Dedifferentiated amniotic fluid mesenchymal stem cell (primary cell): Measurements from ENCODE around the gene STK4.

ENCODE experiments used
- DNase-seq: peaks from one replicate; pipeline ENCODE4 v3.0.0-alpha.2; 2016; ENCODE audit errors: extremely low spot score

STK4 gene

DNA sequence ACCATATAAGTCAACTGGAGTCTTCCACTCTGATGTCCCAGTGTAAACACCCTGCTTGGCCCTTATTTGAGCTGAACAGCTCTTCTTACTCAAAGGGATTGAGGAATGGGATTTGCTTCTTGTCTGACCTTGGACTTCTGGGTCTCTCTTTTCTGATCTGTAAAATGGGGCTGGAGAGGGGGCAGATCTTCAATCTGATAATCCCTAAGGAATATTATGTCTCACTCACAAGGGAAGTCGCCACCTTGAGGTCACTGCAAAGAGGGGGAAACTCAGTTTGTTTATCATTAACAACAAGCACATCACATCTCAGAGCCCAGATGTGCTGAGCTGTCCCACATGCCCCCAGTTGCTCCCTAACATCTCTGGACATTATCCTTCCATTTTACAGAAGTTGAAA is 119.6 kb downstream of the STK4 start:
- no peak for DNase-seq

DNA sequence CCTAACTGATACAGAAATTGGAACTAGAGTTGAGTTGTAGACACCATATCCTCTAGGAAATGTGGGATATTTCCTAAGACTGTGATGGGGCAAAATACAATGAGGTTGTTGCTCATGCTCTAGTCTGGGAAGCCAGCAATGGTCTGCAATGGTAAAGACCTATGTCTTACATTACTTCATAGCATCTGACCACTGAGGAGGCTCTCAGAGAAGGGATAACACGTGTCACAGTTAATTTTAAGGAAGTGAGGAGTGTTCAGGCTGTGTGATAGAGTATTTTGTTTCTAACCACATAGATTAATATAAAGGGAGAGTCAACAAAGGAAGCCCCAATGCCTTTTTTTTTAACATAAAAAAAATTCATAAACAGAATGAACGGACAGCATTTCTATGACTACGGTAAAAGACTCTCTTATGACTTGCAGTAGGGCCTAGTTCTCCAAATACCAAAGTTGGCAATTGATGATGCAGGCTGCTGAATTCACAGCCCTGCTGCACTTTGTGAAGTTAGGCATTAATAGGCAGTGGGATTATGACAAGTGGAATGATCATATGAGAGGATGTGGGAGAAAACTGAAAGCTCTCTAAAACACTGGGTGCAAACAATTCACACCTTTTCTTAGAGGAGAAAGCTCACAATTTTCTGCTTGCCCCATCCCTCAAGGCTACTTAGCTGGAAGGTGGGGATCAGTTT is 120.9 kb downstream of the STK4 start:
- no peak for DNase-seq

DNA sequence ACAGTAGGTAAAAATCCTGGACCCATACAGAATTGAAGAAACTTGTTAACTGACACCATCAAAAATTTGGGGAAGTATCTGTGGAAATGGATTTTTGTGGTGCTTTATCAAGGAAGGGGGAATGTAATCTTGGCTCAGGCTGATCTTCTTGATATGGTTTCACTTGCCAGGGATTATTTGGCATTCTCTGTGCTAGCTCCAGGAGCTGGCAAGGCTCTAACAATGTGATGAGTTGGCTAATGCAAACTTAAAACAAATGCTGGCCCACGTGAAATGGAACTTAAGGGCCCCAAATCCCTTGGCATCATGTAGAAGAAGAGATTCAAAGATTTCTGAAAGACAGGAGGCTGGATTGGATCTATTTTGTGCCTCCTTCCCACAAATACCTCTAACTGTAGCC is 121.5 kb downstream of the STK4 start:
- peak; percentile 77 for DNase-seq

DNA sequence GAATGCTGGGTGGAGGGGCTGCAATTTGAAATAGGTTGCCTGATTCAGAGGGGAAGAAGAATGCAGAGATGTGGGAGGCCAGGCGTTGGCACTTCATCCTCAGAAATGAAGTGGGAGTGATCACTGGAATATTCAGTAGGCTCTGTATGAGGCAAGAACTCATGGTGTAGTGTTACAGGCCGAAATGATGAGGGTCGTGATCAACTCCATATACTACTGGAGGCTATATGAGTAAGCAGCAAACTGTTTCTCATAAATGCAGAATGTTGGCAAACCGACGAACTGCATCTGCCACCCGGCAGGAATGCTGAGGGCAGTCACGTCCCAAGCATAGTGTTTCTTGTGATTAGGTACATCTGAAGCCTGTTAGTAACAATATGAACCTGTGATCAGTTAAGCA is 121.9 kb downstream of the STK4 start:
- DNase-seq: peak; percentile 99

DNA sequence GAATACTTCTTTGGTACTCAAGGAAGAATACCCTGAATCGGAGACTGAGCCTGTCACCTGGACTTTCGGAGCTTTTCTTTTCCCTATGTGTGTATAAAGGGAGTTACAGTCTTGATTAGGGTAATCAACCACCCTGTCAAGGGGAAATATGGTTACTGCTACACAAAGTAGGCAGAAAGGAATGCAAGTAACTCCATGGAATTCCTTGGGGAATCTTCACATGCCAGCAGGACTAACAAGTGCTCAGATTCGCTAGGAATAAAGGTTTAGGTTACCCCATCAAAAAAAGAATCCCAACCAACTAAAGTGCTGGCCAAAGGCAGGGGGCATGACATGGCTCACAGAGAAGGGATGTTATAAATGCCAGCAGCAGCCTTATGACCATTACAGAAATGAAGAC is 124.2 kb downstream of the STK4 start:
- DNase-seq: no peak

DNA sequence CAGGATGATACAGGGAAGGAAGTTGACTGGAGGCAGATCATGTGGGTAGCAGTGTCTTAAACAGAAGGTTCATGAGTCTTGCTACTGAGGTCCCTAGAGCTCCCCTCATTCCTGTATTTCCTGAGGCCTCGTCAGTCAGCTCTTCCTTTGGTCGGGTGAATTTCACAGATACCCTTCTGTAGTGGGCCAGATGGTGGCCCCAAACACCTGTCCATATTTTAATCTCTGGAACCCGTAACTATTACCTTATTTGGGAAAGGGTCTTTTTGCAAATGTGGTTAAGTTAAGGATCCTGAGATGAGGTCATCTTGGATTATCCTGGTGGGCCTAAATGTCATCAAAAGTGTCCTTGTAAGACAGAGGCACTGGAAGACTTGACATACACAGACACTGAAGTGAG is 125.1 kb downstream of the STK4 start:
- no peak for DNase-seq

DNA sequence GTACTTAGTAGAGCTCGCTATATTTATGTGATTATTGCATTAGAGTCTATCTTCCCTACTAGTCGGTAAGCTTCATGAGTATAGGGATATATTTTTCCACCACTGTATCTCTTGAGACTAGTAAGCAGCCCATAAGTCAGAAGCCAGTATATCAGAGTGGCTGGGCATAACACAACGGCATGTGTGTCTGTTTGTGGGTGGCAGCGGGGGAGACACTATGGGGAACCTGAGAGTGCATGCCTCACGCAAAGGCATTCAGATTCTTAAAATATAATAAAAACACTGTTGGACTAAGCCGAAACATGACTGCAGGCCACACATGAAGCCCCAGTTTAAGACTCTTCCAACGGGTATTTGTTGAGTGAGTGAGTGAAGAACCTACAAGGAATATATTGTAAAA is 126.6 kb downstream of the STK4 start:
- no peak for DNase-seq

DNA sequence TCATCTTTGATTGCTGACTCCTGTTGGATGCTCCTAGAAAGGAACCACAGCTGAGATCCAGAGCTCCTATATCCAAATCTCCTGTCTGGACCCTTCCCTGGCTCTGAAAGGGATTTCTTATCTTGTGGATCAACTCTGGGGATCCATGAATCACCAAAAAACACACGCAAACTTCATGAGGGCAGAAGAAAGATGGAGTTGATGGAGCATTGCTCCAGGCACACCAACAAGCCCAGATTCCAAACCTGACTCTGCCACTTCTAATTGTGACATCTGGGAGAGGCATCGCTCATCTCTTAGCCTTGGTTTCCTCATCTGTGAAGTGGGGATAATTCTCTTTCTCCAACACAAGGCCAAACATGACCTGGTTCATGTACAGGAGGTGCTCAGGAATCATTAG is 127.9 kb downstream of the STK4 start:
- no peak for DNase-seq

DNA sequence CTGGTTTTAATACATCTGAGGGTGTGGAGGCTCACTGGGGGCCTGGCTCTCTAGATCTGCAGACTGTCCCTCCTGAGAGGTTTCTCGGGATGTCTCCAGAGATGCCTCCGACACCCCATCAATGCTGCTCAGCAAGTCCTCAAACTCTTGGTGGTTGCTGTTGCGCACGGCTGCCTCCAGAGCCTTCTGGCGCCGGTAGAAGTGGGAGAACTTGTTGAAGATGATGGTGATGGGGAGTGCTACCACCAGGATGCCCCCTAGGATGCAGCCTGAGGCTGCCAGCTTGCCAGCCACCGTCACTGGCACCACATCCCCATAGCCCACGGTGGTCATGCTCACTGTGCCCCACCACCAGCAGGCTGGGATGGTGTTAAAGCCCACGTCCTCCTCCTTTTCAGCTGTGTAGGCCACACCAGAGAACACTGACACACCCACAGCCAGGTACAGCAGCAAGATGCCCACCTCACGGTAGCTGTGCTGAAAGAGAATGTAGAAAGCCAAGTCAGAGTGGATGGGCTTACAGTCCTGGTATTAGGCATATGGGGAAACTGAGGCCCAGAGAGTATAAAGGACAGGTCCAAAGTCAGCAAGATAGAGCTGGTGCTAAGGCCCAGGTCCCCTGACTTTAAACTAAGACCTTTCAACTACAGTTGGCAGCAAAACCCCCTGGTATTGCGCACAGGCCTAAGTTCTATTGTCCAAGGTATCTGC is 128.7 kb downstream of the STK4 start:
- DNase-seq: no peak

DNA sequence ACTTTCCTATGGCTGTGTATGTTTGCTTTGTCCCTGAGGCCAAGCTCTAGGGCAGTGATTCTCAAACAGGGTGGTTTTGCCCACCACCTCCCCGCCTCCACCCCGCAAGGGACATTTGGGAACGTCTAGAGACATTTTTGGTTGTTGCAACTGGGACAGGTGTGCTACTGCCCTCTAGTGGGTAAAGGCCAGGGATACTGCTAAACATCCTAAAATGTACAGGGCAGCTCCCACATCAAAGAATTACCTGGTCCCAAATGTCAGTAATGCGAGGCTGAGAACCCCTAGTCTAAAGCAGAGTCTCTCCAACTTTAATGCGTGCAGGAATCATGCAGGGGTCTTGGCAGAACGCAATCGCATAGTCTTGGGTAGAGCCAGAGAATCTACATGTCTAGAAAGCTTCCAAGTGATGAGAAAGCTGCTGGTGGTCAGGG is 129.5 kb downstream of the STK4 start:
- DNase-seq: peak; percentile 73

DNA sequence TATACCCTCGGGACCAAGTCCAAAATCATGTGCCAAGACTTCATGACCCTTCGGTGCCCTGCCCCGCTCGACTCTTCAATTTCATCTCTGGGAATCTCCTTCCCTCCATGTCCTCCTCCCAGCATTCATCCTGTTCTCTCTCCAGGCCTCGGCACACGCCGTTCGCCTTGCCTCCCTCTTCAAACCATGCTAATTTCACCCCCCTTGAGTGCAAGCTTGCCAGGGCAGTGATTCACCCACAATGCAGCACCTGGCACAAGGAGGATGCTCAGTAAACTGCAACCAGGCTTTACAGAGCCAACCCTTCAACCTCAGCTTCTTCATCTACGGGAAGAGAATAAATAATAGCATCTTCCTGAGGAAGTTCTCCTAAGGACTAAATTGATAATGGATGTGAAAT is 130.5 kb downstream of the STK4 start:
- no peak for DNase-seq

DNA sequence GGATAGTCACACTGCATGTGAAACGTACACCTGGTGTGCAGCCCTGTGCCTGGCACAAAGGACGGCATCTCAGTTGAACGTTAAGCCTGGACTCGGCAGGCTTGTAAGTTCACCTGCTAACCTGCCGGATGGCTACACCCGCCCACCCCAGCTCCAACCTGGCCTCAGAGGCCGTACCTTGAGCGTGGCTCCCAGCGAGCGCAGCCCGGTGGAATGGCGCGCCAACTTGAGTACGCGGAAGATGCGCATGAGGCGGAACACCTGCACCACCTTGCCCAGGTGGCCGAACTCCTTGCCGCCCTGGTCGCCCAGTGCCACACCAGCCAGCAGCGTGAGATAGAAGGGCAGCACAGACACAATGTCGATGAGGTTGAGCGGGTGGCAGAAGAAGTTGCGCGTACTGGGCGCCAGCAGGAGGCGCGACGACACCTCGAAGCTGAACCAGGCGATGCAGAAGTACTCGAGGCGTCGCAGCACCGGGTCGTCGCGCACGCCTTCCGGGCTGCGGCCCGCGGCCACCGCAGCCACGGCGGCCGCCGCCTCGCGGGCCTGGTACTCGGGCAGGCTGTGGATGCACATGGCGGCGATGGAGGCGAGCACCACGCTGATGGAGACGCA is 131.3 kb downstream of the STK4 start:
- no peak for DNase-seq

DNA sequence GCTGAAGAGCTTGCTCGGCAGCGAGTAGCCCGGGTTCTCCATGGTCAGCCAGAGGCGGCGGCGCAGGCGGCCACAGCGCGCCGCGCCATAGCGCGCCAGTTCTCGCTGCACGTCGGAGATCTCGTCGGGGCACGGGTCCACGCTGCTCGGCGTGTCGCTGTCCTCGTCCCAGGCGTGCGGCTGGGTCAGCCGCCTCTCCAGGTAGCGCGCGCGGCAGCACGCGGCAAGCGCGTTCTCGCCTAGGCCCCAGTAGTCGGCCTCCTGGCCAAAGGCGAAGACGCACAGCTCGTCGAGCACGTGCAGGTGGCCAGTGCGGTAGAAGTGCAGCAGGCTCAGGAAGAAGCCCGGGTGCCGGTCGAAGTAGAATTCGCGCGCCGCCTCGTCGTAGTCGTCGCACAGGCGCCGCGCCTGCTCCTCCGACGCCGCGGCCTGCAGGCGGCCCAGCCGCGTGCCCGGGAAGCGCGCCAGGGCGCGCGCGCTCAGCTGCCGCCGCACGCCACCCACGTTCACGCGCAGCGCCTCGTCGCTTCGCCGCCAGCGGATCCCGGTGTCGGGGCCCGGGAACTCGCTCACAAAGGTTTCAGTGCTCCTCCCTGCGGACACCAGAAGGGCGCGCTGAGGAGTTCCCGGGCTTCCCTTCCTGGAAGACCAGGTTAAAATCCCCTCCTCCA is 131.9 kb downstream of the STK4 start:
- DNase-seq: no peak

DNA sequence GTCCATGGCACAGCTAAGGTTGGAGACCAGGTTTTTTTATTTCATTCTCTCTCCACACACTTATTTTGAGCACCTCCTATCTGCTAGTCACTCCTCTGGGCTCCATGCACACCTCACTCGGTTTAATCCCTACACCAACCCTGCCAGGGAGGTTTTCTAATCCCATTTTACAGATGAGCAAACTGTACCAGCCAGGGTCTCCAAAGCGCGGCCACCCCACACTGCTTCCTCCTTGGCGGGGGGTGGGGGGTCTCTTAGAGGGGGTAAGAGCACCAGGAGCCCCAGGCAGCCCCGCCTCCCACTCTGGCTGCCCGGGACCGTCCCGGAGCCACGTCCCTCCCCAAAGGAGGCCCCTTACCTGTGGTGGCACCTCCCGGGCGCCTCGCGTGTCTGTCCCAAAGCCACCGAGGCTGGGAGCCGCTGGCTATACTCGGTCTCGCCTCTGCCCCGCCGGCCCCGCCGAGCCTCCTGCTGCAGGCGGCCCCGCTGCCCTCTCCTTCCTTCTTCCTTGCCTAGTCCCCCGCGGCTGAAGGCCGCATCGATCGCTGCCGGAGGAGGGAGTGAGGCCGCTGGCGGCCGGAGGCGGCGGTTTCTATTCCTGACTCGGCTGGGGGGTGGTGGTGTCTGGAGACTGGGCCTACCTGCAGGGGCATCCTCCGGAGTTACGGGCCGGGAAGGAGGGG is 134.4 kb downstream of the STK4 start, which contains the start of gene KCNS1:
TSS of gene KCNS1 (minus strand) at position 565 of the 683 bp plus-strand sequence. CDS start 1,891 bp downstream, outside the sequence.
- no peak for DNase-seq

DNA sequence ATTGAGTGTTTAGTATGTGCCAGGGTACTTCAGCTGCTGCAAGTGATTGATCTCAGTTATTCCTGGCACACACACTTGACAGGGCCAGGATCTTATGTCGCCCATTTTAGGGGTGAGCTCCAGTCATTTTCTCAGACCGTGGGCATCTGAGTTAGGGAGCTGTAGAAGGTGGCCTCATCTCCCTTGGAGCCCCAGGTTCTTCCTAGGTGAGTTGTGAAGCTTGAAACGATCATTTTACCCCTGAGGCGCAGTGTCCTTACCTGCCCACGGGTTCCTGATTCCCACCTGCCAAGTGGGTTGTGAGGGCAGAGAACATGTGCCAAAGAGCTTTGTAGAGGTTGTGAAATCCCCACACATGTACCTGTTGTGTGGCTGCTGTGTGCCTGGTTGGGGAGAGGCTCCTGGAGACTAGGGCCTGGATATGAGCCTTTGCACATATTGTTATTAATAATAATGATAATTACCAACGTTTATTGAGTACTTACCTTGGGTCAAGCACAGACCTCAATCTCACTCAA is 135.1 kb downstream of the STK4 start:
- no peak for DNase-seq

DNA sequence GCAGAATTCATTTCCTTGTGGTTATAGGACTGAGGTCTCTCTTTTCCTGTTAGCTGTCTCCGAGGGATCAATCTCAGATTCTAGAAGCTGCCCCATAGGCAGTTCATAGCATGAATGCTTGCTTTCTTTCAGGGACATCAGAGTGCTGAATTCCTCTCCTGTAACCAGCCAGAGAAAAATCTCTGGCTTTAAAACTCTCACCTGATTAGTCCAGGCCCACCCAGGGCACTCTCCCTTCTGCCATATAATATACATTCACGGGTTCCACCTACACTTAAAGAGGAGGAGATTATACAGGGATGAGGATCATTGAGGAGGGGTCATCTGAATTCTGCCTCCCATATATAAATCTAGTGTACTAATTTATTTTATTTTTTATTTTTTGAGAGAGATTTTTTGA is 136.8 kb downstream of the STK4 start:
- no peak for DNase-seq

DNA sequence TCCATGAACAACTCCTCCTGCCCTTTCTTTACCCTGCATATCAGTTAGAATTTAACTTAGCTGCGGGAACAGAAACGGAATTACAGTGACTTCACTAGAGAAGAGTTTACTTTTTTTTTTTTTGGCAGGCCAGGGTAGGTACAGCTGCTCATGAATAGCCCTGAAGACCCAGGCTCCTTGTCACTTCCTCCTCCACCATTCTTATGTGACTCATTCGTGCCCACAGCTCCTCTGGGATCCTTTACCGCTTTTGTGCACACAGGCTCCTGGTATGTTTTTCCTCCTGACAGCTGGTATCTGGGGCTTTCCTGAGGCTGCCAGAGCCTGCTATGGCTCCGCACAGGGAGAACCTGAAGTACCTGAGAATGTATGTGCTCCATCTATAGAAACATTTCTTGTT is 138.5 kb downstream of the STK4 start:
- DNase-seq: no peak

DNA sequence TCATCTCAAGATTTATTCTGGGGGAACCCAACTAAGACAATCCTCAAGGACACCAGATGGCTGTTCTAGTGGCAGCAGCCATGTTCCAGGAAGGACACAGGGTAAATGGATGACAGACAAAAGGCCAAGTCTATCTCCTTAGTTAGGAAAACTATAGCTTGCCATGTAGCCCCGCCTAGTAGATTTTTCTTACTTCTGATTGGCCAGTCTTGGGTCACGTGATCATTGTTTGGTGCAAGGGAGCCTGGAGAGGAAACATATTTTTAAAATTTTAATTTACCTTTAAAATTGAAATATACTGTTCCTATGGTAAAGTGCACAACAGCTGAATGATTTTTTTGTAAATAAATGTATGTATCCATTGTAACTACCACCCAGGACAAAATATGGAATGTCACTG is 139.0 kb downstream of the STK4 start:
- DNase-seq: no peak

DNA sequence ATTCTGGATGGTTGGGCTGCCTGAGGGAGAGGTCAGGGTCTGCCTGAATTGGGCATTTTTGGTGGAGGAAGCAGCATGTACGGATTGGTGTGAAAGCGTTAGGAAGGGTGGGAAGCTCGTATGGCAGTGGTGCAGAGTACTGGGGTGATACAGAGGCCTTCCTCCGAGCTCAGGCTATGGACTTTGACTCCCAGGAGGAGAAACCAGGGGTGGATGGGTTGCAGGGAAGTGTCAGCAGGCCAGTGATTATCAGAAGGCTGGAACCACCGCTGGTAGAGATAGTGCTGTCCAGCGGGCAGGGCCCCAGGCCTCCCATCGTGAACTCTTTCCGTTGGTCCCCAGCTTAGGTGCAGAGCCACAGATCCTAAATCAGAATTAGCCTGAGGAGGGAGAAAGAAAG is 143.3 kb downstream of the STK4 start:
- DNase-seq: no peak

DNA sequence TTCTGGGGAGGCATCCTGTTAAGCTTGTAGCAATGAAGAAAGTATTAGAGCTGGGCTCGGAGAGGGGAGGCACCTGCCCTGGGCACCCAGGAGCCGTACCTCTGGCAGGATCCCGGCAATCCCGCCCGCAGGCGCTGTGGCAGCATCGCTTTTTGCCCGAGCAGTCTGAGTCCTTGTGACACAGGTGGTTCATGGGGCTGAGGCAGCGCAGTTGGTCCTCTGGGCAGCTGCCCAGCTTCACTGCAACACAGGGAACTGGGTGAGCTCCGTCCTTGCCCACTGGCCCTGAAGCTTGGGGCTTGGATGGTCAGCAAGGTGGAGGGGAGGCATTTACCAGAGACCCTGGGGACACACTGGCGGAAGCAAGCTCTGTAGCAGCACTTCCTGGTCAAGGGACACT is 144.0 kb downstream of the STK4 start:
- DNase-seq: no peak

DNA sequence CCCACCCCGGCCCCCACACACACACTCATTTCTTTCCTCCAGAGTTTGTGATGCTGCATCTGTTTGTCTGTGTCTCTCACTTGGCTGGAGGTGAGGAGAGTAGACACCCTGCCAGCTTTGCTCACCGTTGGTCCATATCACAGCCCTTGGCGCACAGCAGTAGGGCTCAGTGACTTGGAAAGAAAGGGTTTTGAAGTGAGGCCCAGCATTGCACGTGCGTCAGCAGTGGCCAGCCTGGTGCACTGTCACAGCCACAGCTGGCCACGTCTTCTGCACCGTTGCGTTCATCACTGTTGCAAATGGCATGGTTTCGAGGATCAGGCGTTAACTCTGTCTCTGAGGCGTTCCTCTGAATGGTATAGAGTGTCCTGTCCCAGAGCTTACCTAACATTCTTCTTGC is 145.0 kb downstream of the STK4 start:
- no peak for DNase-seq
